ENCODE measurements around the gene SCNM1. TPM values are rescaled to one million over a fixed set of nuclear protein-coding genes. Genes with fewer than 3 reads are reported as not detected.

Gene SCNM1
- total RNA-seq, 1 donor from 2014 or later: 25.3 TPM

- no peak overlapping the region for H3K27ac ChIP-seq
- H3K27me3 Mint-ChIP-seq (ENCODE audit: insufficient read depth, low read depth): peaks cover 16% of the 10 kb centered on the region
These were observed 18.8 kb upstream of the SCNM1 start for GRCh38 chr1:151147132-151147503.

GRCh38 chr1:151147665-151148064 lies 18.3 kb upstream of the SCNM1 start:
- no peaks in the 10 kb centered on the region for H3K79me2 ChIP-seq (ENCODE audit: low read depth)
- peaks cover 23% of the 10 kb centered on the region for H3F3A ChIP-seq (ENCODE audit: low read depth)
- no peak overlapping the region for H2AFZ ChIP-seq (replicated peaks)
- Mint-ChIP-seq H3K27me3 (ENCODE audit: insufficient read depth, low read depth) (peaks cover 16% of the 10 kb centered on the region), H3K9me3 (no peaks in the 10 kb centered on the region), H3K4me1 (peaks cover 36% of the 10 kb centered on the region), H3K27ac (no peak overlapping the region), H3K4me3 (peak overlapping the region; percentile 91), H3K36me3 (peaks cover 8% of the 10 kb centered on the region)
- TF ChIP-seq EZH2phosphoT487 (IDR thresholded peaks at IDR 0.05) (no peak), EZH2 (IDR thresholded peaks at IDR 0.05) (no peak), CTCF (IDR thresholded peaks at IDR 0.05) (no peak)
- H3K27me3 ChIP-seq: peaks cover 32% of the 10 kb centered on the region
- no peak overlapping the region for H3K4me2 ChIP-seq
- no peaks in the 10 kb centered on the region for H3K9me3 ChIP-seq (ENCODE audit: low read depth)
- no peak for DNase-seq (ENCODE audit: low spot score)
- peaks cover 20% of the 10 kb centered on the region for H4K20me1 ChIP-seq (ENCODE audit: low read depth)
- no peak overlapping the region for H3K4me3 ChIP-seq
- H3K27ac ChIP-seq: no peak overlapping the region
- peaks cover 30% of the 10 kb centered on the region for H3K4me1 ChIP-seq
- no peaks in the 10 kb centered on the region for H3K36me3 ChIP-seq
- no peak overlapping the region for H3K9ac ChIP-seq

More at GRCh38 chr1:151147132-151147503, 18.8 kb upstream of the SCNM1 start:
- Histone ChIP-seq H3K4me3 (peak overlapping the region; percentile 91), H2AFZ (replicated peaks) (peak overlapping the region; percentile 66), H3F3A (ENCODE audit: low read depth) (peaks cover 27% of the 10 kb centered on the region), H3K9ac (no peak overlapping the region), H3K36me3 (no peaks in the 10 kb centered on the region), H3K27me3 (peaks cover 32% of the 10 kb centered on the region), H3K9me3 (ENCODE audit: low read depth) (no peaks in the 10 kb centered on the region), H3K4me1 (peaks cover 30% of the 10 kb centered on the region), H4K20me1 (ENCODE audit: low read depth) (peaks cover 26% of the 10 kb centered on the region), H3K79me2 (ENCODE audit: low read depth) (no peaks in the 10 kb centered on the region), H3K4me2 (peak overlapping the region; percentile 91)
- TF ChIP-seq EZH2 (IDR thresholded peaks at IDR 0.05): no peak
- TF ChIP-seq EZH2phosphoT487 (IDR thresholded peaks at IDR 0.05): no peak
- no peak for TF ChIP-seq CTCF (IDR thresholded peaks at IDR 0.05)
- Mint-ChIP-seq H3K4me1 (peaks cover 38% of the 10 kb centered on the region), H3K36me3 (peaks cover 10% of the 10 kb centered on the region), H3K9me3 (no peaks in the 10 kb centered on the region), H3K4me3 (peak overlapping the region; percentile 91), H3K27ac (no peak overlapping the region)
- no peak for DNase-seq (ENCODE audit: low spot score)

- Histone ChIP-seq H4K20me1 (ENCODE audit: low read depth) (no peaks in the 10 kb centered on the region), H3K9me3 (ENCODE audit: low read depth) (no peaks in the 10 kb centered on the region), H2AFZ (replicated peaks) (no peak within 1 kb of the TSS), H3K36me3 (no peaks in the 10 kb centered on the region), H3K27ac (no peak within 1 kb of the TSS), H3K4me1 (no peaks in the 10 kb centered on the region), H3K27me3 (no peaks in the 10 kb centered on the region), H3K4me2 (no peak within 1 kb of the TSS), H3K9ac (no peak within 1 kb of the TSS), H3K4me3 (no peak within 1 kb of the TSS), H3F3A (ENCODE audit: low read depth) (peaks cover 7% of the 10 kb centered on the region), H3K79me2 (ENCODE audit: low read depth) (no peaks in the 10 kb centered on the region)
- Mint-ChIP-seq H3K36me3 (peaks cover 15% of the 10 kb centered on the region), H3K9me3 (no peaks in the 10 kb centered on the region), H3K4me1 (peaks cover 2% of the 10 kb centered on the region), H3K4me3 (no peak within 1 kb of the TSS), H3K27ac (peak within 1 kb of the TSS; percentile 5), H3K27me3 (ENCODE audit: insufficient read depth, low read depth) (peaks cover 3% of the 10 kb centered on the region)
- TF ChIP-seq EZH2 (IDR thresholded peaks at IDR 0.05): no peak
- DNase-seq (ENCODE audit: low spot score): peak; percentile 8
These were observed 9.5 kb upstream of the SCNM1 start, which contains the start of gene TNFAIP8L2 for GRCh38 chr1:151156515-151156819. Gene TNFAIP8L2 (plus strand): TSS chr1:151156649. CDS start chr1:151158698, 2,049 bp downstream.

GRCh38 chr1:151157067-151157531 lies 8.8 kb upstream of the SCNM1 start:
- no peak overlapping the region for H3K27ac ChIP-seq

More at GRCh38 chr1:151157067-151157531, 8.8 kb upstream of the SCNM1 start:
- H4K20me1 ChIP-seq (ENCODE audit: low read depth): no peaks in the 10 kb centered on the region
- peaks cover 7% of the 10 kb centered on the region for H3F3A ChIP-seq (ENCODE audit: low read depth)
- no peaks in the 10 kb centered on the region for H3K27me3 ChIP-seq
- Mint-ChIP-seq H3K36me3 (peaks cover 20% of the 10 kb centered on the region), H3K4me3 (no peak overlapping the region), H3K4me1 (peaks cover 2% of the 10 kb centered on the region), H3K27ac (peak overlapping the region; percentile 5), H3K9me3 (no peaks in the 10 kb centered on the region), H3K27me3 (ENCODE audit: insufficient read depth, low read depth) (peaks cover 3% of the 10 kb centered on the region)
- H3K36me3 ChIP-seq: no peaks in the 10 kb centered on the region
- no peak overlapping the region for H3K4me2 ChIP-seq
- no peak for DNase-seq (ENCODE audit: low spot score)
- H3K4me3 ChIP-seq: no peak overlapping the region
- TF ChIP-seq EZH2 (IDR thresholded peaks at IDR 0.05): no peak
- no peak for TF ChIP-seq CTCF (IDR thresholded peaks at IDR 0.05)
- TF ChIP-seq EZH2phosphoT487 (IDR thresholded peaks at IDR 0.05): no peak
- H3K4me1 ChIP-seq: no peaks in the 10 kb centered on the region
- H3K79me2 ChIP-seq (ENCODE audit: low read depth): no peaks in the 10 kb centered on the region
- H2AFZ ChIP-seq (replicated peaks): no peak overlapping the region
- no peaks in the 10 kb centered on the region for H3K9me3 ChIP-seq (ENCODE audit: low read depth)
- H3K9ac ChIP-seq: no peak overlapping the region
